ENCODE measurements around the gene ATP11B. TPM values are rescaled to one million over a fixed set of nuclear protein-coding genes. Genes with fewer than 3 reads are reported as not detected.

The ATP11B gene
- total RNA-seq, 1 experiment from 2014 or later, result 58.1 TPM

DNA sequence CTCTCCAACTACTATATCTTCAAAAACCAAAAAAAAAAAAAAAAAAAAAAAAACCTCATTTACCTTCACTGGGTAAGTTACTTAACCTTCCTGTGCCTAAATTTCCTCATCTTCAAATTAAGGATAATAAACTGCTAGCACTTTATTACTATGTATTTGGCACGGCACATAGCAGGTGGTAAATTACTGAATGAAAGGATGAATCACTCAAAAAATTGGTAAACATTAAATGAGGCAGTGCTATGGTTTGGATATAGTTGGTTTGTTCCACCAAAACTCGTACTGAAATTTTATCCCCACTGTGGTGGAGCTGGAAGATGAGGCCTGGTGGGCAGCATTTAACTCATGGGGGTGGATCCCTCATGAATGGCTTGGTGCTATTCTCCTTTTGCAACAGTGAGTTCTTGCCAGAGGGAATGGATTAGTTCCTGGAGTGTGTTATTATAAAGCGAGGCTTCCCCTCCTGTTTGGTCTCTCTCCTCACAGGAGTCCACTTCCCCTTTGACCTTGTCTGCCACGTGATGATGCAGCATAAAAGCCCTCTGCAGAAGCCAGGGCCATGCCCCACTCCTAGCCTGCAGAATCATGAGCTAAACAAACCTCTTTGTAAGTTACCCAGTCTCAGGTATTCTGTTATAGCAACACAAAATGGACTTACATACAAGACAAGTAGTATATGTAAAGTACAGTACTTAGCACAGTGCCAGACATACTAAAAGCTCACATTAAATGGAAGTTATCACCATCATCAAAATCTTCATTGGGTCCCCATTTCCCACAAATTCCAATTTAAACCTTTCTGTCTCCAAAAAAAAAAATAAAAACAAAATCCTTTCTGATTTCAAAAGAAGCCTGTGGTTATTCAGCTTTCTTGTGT lies 166.4 kb downstream of the ATP11B start:
- no peak overlapping the region for H3K27ac Mint-ChIP-seq (ENCODE audit: unreplicated experiment)
- BruUV-seq (replicated peaks), result no TSS peak

DNA sequence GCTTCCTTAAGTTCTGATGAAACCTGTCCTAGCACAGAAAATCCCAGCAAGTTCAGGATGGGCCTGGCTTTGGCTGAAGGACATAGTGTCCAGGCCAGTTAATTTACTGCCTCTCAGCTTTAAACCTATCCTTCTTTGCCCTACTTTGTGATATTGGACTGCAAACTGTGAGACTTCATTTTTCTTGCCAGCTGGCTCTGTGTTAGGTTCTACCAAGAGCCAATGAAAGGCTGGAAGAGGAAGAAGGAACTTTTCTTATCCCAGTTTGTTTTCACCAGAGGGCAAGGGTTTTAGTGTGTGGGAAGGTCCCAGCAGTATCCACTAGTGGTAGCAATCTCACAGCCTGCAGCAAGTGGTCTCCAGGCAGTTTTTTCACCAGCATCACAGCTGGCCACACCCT lies 168.9 kb downstream of the ATP11B start:
- Mint-ChIP-seq H3K27me3 (ENCODE audit: insufficient read depth, unreplicated experiment) (no peaks in the 10 kb centered on the region), H3K27ac (ENCODE audit: unreplicated experiment) (no peak overlapping the region), H3K4me3 (ENCODE audit: unreplicated experiment) (no peak overlapping the region), H3K36me3 (ENCODE audit: insufficient read depth, unreplicated experiment) (peaks cover 13% of the 10 kb centered on the region), H3K9me3 (ENCODE audit: unreplicated experiment) (no peaks in the 10 kb centered on the region), H3K4me1 (ENCODE audit: low read depth, unreplicated experiment) (peaks cover 4% of the 10 kb centered on the region)
- no peak for DNase-seq
- intact Hi-C loops (cut with micrococcal nuclease; ENCODE audit: unreplicated experiment), result no loop called here
- H3K4me3 ChIP-seq (ENCODE audit: low read depth, low read length), result no peak overlapping the region
- H3K27me3 ChIP-seq (replicated peaks; ENCODE audit: control insufficient read depth, insufficient read depth, low read length), result no peaks in the 10 kb centered on the region
- CTCF ChIA-PET, result no interaction called here
- POLR2A ChIA-PET, result no interaction called here
- TF ChIP-seq, protein P1, sequence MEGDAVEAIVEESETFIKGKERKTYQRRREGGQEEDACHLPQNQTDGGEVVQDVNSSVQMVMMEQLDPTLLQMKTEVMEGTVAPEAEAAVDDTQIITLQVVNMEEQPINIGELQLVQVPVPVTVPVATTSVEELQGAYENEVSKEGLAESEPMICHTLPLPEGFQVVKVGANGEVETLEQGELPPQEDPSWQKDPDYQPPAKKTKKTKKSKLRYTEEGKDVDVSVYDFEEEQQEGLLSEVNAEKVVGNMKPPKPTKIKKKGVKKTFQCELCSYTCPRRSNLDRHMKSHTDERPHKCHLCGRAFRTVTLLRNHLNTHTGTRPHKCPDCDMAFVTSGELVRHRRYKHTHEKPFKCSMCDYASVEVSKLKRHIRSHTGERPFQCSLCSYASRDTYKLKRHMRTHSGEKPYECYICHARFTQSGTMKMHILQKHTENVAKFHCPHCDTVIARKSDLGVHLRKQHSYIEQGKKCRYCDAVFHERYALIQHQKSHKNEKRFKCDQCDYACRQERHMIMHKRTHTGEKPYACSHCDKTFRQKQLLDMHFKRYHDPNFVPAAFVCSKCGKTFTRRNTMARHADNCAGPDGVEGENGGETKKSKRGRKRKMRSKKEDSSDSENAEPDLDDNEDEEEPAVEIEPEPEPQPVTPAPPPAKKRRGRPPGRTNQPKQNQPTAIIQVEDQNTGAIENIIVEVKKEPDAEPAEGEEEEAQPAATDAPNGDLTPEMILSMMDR (IDR thresholded peaks at IDR 0.05; ENCODE audit: insufficient read depth in 1 of 2, low read depth in 1 of 2, low read length in 1 of 2, severe bottlenecking in 1 of 2, unreplicated experiment in 1 of 2), result no peak
- no TSS peak for BruUV-seq (replicated peaks)
- no peaks in the 10 kb centered on the region; the same call in none of the 2 replicates for H3K36me3 ChIP-seq (ENCODE audit: control insufficient read depth, insufficient read depth, low read length)
- no peaks in the 10 kb centered on the region for H3K4me1 ChIP-seq
- H3K9me3 ChIP-seq, result no peaks in the 10 kb centered on the region

More for the DNA sequence above, 166.4 kb downstream of the ATP11B start:
- Histone ChIP-seq H3K27me3 (replicated peaks; ENCODE audit: control insufficient read depth, insufficient read depth, low read length) (no peaks in the 10 kb centered on the region), H3K9me3 (no peaks in the 10 kb centered on the region), H3K36me3 (ENCODE audit: control insufficient read depth, insufficient read depth, low read length) (no peaks in the 10 kb centered on the region; the same call in none of the 2 replicates), H3K4me3 (ENCODE audit: low read depth, low read length) (no peak overlapping the region), H3K4me1 (no peaks in the 10 kb centered on the region)
- Mint-ChIP-seq H3K27me3 (ENCODE audit: insufficient read depth, unreplicated experiment) (no peaks in the 10 kb centered on the region), H3K4me3 (ENCODE audit: unreplicated experiment) (no peak overlapping the region), H3K4me1 (ENCODE audit: low read depth, unreplicated experiment) (no peaks in the 10 kb centered on the region), H3K36me3 (ENCODE audit: insufficient read depth, unreplicated experiment) (peaks cover 19% of the 10 kb centered on the region), H3K9me3 (ENCODE audit: unreplicated experiment) (no peaks in the 10 kb centered on the region)
- TF ChIP-seq, protein P1 (IDR thresholded peaks at IDR 0.05; ENCODE audit: insufficient read depth in 1 of 2, low read depth in 1 of 2, low read length in 1 of 2, severe bottlenecking in 1 of 2, unreplicated experiment in 1 of 2), result no peak
- DNase-seq, result no peak
- ChIA-PET POLR2A (no interaction called here), CTCF (no interaction called here)
- intact Hi-C loops (cut with micrococcal nuclease; ENCODE audit: unreplicated experiment), result no loop called here

DNA sequence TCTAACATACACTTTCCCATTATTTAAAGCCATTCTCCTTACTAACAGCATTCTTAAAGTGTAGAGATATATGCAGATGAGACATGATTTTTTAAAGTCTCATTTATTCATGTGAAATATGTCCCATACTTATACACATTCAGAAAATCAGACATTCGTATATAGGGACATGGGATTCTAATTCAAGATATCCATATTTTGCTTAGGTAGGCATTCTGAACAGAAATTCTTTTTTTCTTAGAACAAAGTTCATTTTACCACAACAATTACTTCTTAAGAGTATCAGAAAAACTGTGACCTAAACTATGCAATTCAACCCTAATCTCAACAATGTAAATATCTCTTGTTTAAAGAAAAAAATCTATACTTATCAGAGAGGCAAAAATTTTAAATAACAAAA lies 170.9 kb downstream of the ATP11B start:
- Mint-ChIP-seq H3K27ac (ENCODE audit: unreplicated experiment) (no peak overlapping the region), H3K4me3 (ENCODE audit: unreplicated experiment) (no peak overlapping the region), H3K36me3 (ENCODE audit: insufficient read depth, unreplicated experiment) (peaks cover 7% of the 10 kb centered on the region), H3K9me3 (ENCODE audit: unreplicated experiment) (no peaks in the 10 kb centered on the region), H3K4me1 (ENCODE audit: low read depth, unreplicated experiment) (peaks cover 11% of the 10 kb centered on the region), H3K27me3 (ENCODE audit: insufficient read depth, unreplicated experiment) (no peaks in the 10 kb centered on the region)
- no peaks in the 10 kb centered on the region for H3K27me3 ChIP-seq (replicated peaks; ENCODE audit: control insufficient read depth, insufficient read depth, low read length)
- TF ChIP-seq, protein P1 (IDR thresholded peaks at IDR 0.05; ENCODE audit: insufficient read depth in 1 of 2, low read depth in 1 of 2, low read length in 1 of 2, severe bottlenecking in 1 of 2, unreplicated experiment in 1 of 2), result no peak
- H3K4me1 ChIP-seq, result no peaks in the 10 kb centered on the region
- intact Hi-C loops (cut with micrococcal nuclease; ENCODE audit: unreplicated experiment), result no loop called here
- H3K9me3 ChIP-seq, result no peaks in the 10 kb centered on the region
- H3K36me3 ChIP-seq (ENCODE audit: control insufficient read depth, insufficient read depth, low read length), result no peaks in the 10 kb centered on the region; the same call in 1 of the 2 replicates
- DNase-seq, result no peak
- BruUV-seq (replicated peaks), result no TSS peak
- POLR2A ChIA-PET, result no interaction called here
- CTCF ChIA-PET, result no interaction called here
- no peak overlapping the region for H3K4me3 ChIP-seq (ENCODE audit: low read depth, low read length)
